Middle frontal gyrus (tissue), 1 donor: ENCODE data around the gene FAM217B.

ENCODE experiments used
- DNase-seq: peaks from one replicate; pipeline ENCODE4 v3.0.0-alpha.2; 2015; ENCODE audit warnings: low spot score; ENCODE audit errors: extremely low spot score

FAM217B gene

DNA sequence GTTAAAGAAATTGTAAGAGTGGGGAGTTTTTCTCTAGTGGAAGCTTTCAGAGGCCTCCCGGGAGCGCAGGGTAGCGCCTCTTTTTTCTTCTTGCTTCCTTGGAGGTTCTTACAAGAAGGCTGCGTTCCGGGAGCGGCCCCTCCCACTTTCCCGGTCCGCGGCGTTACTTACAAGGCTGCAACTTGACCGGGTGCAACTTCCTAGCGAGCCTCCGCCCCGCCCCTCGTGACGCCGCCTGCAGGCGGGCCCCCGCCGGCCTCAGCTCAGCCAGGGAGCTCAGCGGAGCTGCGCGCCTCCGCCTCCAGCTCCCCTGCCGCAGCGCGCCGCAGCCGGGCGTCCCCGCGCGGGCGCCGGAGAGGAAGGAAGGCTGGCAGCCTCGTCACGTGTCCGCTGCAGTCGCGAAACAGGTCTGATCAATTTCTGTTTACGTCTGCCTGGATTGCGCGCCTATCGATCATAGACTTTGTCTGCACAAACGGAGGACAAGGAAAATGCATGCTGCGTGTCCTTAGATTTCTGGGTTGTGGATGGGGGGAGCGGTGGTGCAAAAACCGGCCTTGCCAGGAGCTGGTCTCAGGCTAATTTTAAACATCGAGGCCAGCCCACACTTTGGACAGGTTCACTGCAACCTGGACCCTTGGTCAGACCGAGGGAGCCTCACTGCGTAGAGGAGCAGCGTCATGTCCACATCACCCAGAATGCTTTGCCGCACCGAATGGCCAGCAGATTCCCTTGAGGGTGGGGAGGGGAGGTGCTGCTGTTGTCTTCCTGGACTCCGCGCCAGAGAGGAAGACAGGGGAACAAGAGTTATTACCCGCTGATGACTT lies at the start of gene FAM217B, which contains the start of gene PPP1R3D:
FAM217B (plus strand) TSS at position 261 of the 827 bp plus-strand sequence. CDS start 3,555 bp downstream, outside the sequence.
PPP1R3D (minus strand) TSS at position 177 of the 827 bp plus-strand sequence. CDS start 374 bp downstream, outside the sequence.
- DNase-seq, result peak; percentile 91

DNA sequence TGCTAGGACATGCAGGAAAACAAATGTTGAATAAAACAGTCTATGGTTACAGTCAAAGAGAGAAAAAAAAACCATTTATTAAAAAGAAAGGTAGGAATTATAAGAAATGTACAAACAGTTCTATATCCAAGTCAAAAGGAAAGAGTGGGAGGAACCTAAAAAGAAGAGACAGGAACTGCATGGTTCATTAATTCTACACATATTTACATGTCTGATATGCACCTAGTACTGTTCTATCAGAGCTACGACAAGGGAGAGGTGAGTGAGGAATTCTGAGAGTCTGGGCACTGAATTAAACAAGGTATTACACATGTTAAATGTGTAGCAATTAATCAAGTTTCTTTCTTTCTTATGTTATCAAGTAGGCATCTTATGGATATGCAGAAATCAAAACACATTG lies 48.6 kb upstream of the FAM217B start:
- no peak for DNase-seq

- DNase-seq, result no peak
Measured at GRCh38 chr20:59895908-59896307, 44.3 kb upstream of the FAM217B start.

DNA sequence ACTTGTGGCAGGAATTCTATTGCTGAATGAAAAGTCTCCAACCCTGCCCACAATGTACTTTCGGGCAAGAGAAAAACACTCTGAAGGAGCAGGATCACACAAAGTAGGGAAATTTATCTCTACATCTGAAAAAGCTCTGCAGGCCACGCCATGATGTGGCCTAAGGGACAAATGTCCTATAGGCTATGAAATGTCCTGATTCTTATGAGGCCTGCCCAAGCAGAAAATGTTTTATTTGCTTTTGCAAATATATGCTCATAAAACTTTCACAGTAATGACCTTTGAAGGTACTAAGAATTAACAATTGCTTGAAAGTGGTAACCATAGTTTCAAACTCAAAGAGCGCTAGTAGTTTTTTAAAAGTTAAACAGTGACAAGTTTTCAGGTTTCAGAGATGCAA lies 37.7 kb upstream of the FAM217B start:
- DNase-seq, result no peak

- no peak for DNase-seq
Measured at GRCh38 chr20:59903621-59904020, 36.6 kb upstream of the FAM217B start.

GRCh38 chr20:59908855-59909254 lies 31.3 kb upstream of the FAM217B start:
- DNase-seq, result no peak

- no peak for DNase-seq
Measured at GRCh38 chr20:59911041-59911440, 29.1 kb upstream of the FAM217B start.

DNA sequence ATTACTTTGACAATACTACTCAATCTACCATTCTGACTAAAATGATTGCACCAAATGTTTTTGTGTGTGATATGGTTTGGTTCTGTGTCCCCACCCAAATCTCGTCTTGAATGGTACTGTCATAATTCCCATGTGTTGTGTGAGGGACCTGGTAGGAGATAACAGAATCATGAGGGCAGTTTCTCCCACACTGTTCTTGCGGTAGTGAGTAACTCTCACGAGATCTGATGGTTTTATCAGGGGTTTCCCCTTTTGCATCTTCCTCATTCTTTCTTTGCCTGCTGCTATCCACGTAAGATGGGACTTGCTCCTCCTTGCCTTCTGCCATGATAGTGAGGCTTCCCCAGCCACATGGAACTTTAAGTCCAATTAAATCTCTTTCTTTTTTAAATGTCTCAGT lies 27.6 kb upstream of the FAM217B start:
- DNase-seq, result no peak

GRCh38 chr20:59920944-59921343 lies 19.2 kb upstream of the FAM217B start:
- no peak for DNase-seq

GRCh38 chr20:59923514-59923913 lies 16.7 kb upstream of the FAM217B start:
- DNase-seq, result no peak

GRCh38 chr20:59925359-59925758 lies 14.8 kb upstream of the FAM217B start:
- DNase-seq, result no peak

GRCh38 chr20:59925899-59926298 lies 14.3 kb upstream of the FAM217B start:
- DNase-seq, result no peak

DNA sequence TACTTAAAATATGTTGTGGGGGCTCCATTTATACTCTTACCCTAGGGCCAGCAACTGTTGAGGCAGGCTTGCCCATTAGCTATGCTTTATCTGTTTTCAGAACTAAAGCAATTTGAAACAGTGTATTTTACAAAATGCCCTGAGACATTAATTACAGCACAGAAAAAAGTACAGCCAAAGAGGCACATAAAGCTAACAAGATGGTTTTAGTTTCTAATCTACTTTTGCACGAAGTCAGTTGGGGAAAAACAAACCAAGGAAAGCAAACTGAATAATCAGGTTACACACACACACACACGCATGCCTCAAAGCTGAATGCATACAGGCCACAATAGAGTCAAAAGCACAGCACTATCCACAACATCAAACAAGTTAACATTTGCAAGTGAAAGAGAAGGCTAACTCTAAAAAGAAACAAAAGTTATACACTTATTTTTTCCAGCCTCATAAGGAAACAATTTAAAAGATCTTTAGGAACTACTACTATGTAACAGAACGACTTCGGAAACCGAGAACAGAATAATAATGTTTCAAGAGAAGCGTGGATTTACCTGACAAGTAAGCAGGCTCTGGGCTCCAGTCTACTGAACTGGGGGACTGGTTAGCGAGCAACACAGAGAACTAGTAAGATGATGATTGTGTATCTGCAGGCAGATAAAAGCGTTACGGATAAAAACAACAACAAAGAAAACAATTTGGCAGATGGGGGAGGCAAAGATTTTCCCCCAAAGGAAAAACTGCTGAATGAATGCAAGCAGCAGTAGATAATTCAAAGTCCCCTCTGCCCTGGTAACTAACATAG lies 8.5 kb upstream of the FAM217B start:
- no peak for DNase-seq

GRCh38 chr20:59932616-59933295 lies 7.4 kb upstream of the FAM217B start:
- no peak for DNase-seq

GRCh38 chr20:59933296-59933848 lies 6.8 kb upstream of the FAM217B start, which contains the start of gene SYCP2:
TSS of gene SYCP2 (minus strand) at chr20:59933637. CDS start at chr20:59922413, 11,224 bp downstream.
- no peak for DNase-seq

DNA sequence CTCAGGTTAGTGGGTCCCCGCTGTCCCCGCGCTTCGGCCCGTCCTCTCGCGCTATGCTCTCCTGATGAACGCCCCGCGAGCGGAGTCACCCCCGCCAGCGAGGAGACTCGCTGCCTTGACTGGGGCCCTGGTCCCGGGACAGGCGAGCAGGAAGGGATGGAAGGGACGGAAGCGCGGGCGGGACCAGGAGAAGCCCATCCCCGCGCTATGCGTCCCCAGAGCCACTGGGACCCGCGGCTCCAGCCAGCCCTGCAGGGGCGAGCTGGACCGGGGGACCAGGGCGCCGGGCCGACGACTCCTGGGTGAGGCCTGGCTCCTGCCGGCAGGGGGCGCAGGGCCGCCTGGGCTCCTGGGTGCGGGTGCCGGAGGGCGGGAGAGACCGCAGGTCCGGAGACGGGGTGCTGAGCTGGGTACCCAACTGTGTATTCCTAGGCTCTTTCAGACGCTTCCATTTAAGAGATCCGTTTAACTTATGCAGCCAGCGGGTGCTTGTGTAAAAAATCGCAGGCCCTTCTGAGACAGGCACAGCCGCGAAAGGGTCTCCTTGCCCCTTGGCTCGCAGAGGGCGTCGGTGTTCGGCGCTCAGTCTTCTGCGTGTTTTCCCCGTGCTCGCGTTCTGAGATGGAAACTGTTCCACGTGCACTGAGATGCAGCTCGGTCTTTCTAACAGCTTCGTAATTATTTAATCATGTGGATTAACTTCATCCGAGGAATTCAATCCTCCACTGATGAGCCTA lies 6.2 kb upstream of the FAM217B start:
- DNase-seq, result peak; percentile 55

DNA sequence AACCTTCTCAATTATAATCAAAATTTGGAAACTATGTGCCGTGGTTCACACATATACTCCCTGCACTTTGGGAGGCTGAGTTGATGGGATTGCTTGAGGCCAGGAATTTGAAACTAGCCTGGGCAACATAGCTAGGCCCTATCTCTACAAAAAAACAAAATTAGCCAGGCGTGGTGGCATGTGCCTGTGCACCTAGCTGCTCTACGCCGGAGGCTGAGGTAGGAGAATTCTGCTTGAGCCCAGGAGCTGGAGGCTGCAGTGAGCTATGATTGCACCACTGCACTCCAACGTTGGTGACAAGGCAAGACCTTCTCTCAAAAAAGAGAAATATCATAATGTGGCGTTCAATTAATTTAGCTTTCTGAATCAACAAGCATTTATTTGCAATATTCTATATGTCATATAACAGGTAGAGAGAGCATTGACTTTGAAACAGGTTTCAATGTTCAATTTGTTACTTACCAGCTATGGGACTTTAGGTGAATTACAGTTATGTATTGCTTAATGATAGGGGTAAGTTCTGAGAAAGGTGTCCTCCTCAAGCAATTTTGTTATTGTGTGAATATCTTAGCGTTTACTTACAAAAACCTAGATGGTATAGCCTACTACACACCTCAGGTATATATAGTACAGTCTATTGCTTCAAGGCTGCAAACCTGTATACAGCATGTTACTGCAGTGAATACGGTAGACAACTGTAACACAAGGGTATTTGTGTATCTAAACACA lies 4.6 kb upstream of the FAM217B start:
- DNase-seq, result no peak

DNA sequence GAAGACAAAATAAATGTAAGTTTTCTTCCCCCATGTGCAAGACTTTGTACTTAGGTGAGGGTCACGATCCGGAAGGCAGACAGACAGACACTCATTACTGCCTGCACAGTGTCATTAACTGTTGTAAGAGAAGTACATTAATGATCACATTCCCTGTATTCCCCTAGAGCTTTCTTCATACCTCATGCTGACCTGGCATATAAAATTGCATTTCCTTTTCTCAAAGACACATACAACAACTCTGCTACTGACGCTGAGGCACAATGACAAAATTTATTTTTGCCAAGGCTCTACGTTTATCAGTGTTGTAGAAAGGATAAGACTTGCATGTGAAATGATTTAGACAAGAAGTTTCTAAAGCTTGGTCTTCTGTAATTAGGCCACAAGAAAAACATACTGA lies 3.8 kb upstream of the FAM217B start:
- DNase-seq, result no peak

DNA sequence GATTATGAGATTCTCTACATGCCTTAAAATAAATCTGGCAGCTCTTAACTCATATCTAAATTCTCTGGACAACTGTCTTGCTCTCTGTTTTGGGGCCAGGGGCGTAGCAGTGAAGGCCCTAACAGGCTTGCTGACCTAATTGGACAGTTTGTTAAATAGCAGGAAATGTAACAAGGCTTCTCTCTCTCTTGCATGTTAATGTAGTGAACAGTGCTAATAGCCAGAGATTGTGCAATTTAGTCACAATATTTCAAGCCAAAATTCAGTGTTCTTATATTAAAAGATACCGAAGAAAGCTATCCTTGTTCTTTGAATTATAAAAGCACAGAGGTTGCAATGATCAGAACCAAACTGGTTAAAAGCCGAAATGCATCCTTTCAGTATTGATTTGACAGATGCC lies 3.0 kb upstream of the FAM217B start:
- no peak for DNase-seq

- DNase-seq, result no peak
Measured at GRCh38 chr20:59938221-59938620, 2.0 kb upstream of the FAM217B start.
